ENCODE measurements around the gene THBS3. TPM values are rescaled to one million over a fixed set of nuclear protein-coding genes. Genes with fewer than 3 reads are reported as not detected.

Gene THBS3
- total and polyA plus RNA-seq, 9 of the 15 experiments (the other 6 are each of a cell fraction or from before 2014, with no cell fraction given) = 0.59 to 8.3 (median 3.2) TPM

DNA sequence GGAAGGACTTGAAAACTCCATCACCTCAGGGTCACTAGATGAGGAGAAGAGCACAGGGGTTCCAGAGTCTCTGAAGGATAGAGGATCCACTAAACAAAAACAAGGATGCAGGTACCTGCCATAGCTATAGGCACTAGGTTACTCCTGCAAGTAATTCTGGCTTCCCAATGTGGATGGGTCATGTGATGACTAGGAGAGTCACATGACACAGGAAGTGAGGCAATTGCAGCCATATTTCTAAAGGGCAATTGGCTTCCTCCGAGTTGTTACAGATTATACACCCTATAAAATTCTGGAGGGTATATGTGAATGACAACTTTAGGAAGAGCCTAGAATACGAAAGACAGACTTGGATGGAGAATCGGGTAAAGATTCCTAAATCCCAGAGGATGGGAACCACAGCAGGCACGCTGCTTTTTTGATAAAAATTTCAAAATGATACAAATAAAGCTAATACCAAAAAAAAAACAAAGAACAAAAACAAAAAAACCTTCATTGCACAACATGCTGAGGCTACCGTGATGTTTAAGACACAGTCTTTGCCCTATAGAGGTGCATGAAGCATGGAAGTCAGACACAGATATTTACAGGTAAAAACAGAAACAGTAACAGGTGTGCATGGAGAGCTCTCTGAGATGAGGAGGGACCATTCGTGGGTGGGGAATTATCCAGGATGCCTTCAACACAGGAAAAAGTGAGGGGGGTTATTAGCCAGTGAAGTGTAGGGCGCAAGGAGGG lies 11.3 kb upstream of the THBS3 start (continued):
- TF ChIP-seq, protein P1, sequence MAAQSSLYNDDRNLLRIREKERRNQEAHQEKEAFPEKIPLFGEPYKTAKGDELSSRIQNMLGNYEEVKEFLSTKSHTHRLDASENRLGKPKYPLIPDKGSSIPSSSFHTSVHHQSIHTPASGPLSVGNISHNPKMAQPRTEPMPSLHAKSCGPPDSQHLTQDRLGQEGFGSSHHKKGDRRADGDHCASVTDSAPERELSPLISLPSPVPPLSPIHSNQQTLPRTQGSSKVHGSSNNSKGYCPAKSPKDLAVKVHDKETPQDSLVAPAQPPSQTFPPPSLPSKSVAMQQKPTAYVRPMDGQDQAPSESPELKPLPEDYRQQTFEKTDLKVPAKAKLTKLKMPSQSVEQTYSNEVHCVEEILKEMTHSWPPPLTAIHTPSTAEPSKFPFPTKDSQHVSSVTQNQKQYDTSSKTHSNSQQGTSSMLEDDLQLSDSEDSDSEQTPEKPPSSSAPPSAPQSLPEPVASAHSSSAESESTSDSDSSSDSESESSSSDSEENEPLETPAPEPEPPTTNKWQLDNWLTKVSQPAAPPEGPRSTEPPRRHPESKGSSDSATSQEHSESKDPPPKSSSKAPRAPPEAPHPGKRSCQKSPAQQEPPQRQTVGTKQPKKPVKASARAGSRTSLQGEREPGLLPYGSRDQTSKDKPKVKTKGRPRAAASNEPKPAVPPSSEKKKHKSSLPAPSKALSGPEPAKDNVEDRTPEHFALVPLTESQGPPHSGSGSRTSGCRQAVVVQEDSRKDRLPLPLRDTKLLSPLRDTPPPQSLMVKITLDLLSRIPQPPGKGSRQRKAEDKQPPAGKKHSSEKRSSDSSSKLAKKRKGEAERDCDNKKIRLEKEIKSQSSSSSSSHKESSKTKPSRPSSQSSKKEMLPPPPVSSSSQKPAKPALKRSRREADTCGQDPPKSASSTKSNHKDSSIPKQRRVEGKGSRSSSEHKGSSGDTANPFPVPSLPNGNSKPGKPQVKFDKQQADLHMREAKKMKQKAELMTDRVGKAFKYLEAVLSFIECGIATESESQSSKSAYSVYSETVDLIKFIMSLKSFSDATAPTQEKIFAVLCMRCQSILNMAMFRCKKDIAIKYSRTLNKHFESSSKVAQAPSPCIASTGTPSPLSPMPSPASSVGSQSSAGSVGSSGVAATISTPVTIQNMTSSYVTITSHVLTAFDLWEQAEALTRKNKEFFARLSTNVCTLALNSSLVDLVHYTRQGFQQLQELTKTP (IDR thresholded peaks at IDR 0.05; ENCODE audit: low read depth in 1 of 2, partially characterized antibody in 2 of 2) = peak; percentile 18 to 57
- TF ChIP-seq BDP1 (IDR thresholded peaks at IDR 0.05; ENCODE audit: insufficient read depth, insufficient read length) (no peak), EP300 (IDR thresholded peaks at IDR 0.05; ENCODE audit: low read length) (no peak), NCOR1 (IDR thresholded peaks at IDR 0.05) (no peak), ELF4 (CRISPR knock-in tag; IDR thresholded peaks at IDR 0.05) (no peak), C11orf30 (IDR thresholded peaks at IDR 0.05; ENCODE audit: low read depth) (peak; percentile 48), KHSRP (IDR thresholded peaks at IDR 0.05) (no peak), ZNF197 (CRISPR knock-in tag; IDR thresholded peaks at IDR 0.05; ENCODE audit: low read depth) (peak; percentile 62; the same call in 1 of the 2 replicates), CBFA2T2 (conservative IDR thresholded peaks at IDR 0.05) (peak; percentile 97), SMARCE1 (IDR thresholded peaks at IDR 0.05) (no peak), SMAD2 (IDR thresholded peaks at IDR 0.05; ENCODE audit: low read depth, low read length) (no peak), ZNF644 (tag; IDR thresholded peaks at IDR 0.05; ENCODE audit: low read depth) (peak; percentile 43; the same call in 1 of the 2 replicates), GATA2 (CRISPR knock-in tag; IDR thresholded peaks at IDR 0.05) (no peak), NCOA1 (IDR thresholded peaks at IDR 0.05; ENCODE audit: low read depth) (no peak), SIX5 (IDR thresholded peaks at IDR 0.05; ENCODE audit: borderline replicate concordance in 1 of 2, insufficient read depth in 1 of 2, low read depth in 1 of 2, low read length in 2 of 2) (peak; percentile 72 to 85; a peak in 3 of 4 replicates)
- TF ChIP-seq, protein P2, sequence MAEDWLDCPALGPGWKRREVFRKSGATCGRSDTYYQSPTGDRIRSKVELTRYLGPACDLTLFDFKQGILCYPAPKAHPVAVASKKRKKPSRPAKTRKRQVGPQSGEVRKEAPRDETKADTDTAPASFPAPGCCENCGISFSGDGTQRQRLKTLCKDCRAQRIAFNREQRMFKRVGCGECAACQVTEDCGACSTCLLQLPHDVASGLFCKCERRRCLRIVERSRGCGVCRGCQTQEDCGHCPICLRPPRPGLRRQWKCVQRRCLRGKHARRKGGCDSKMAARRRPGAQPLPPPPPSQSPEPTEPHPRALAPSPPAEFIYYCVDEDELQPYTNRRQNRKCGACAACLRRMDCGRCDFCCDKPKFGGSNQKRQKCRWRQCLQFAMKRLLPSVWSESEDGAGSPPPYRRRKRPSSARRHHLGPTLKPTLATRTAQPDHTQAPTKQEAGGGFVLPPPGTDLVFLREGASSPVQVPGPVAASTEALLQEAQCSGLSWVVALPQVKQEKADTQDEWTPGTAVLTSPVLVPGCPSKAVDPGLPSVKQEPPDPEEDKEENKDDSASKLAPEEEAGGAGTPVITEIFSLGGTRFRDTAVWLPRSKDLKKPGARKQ (CRISPR knock-in tag; IDR thresholded peaks at IDR 0.05) = no peak
- TF ChIP-seq, protein P3, sequence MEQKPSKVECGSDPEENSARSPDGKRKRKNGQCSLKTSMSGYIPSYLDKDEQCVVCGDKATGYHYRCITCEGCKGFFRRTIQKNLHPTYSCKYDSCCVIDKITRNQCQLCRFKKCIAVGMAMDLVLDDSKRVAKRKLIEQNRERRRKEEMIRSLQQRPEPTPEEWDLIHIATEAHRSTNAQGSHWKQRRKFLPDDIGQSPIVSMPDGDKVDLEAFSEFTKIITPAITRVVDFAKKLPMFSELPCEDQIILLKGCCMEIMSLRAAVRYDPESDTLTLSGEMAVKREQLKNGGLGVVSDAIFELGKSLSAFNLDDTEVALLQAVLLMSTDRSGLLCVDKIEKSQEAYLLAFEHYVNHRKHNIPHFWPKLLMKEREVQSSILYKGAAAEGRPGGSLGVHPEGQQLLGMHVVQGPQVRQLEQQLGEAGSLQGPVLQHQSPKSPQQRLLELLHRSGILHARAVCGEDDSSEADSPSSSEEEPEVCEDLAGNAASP (IDR thresholded peaks at IDR 0.05) = no peak
- TF ChIP-seq, protein P4, sequence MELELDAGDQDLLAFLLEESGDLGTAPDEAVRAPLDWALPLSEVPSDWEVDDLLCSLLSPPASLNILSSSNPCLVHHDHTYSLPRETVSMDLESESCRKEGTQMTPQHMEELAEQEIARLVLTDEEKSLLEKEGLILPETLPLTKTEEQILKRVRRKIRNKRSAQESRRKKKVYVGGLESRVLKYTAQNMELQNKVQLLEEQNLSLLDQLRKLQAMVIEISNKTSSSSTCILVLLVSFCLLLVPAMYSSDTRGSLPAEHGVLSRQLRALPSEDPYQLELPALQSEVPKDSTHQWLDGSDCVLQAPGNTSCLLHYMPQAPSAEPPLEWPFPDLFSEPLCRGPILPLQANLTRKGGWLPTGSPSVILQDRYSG (tag; conservative IDR thresholded peaks at IDR 0.05; ENCODE audit: low read depth) = peak; percentile 66; the same call in 1 of the 2 replicates
- TF ChIP-seq, protein P5, sequence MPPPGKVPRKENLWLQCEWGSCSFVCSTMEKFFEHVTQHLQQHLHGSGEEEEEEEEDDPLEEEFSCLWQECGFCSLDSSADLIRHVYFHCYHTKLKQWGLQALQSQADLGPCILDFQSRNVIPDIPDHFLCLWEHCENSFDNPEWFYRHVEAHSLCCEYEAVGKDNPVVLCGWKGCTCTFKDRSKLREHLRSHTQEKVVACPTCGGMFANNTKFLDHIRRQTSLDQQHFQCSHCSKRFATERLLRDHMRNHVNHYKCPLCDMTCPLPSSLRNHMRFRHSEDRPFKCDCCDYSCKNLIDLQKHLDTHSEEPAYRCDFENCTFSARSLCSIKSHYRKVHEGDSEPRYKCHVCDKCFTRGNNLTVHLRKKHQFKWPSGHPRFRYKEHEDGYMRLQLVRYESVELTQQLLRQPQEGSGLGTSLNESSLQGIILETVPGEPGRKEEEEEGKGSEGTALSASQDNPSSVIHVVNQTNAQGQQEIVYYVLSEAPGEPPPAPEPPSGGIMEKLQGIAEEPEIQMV (tag; conservative IDR thresholded peaks at IDR 0.05; ENCODE audit: low read depth) = no peak
